H9 (cell line): ENCODE data around the gene EPSTI1. TPM values are rescaled to one million over a fixed set of nuclear protein-coding genes. Genes with fewer than 3 reads are reported as not detected.

ENCODE experiments used
- DNase-seq: peaks from one replicate; pipeline ENCODE4 v3.0.0-alpha.2; 2017
- H2AFZ ChIP-seq: one replicate; pipeline ENCODE4 v1.6.1; 2013; ENCODE audit warnings: mild to moderate bottlenecking, low read length, control low read depth, moderate library complexity
- H2AK5ac ChIP-seq: 2 replicates; pipeline ENCODE4 v1.6.1; 2013; ENCODE audit warnings: low read length, control low read depth, mixed read lengths; ENCODE audit not compliant: insufficient read length
- H2BK120ac ChIP-seq: one replicate; pipeline ENCODE4 v1.6.1; 2013; ENCODE audit warnings: low read depth, mild to moderate bottlenecking, low read length, control low read depth, inconsistent platforms; ENCODE audit not compliant: poor library complexity, severe bottlenecking
- H2BK12ac ChIP-seq: 2 replicates; pipeline ENCODE4 v1.6.1; 2013; ENCODE audit warnings: low read length, control low read depth, mixed read lengths, low read depth; ENCODE audit not compliant: insufficient read length
- H2BK15ac ChIP-seq: 2 replicates; pipeline ENCODE4 v1.6.1; 2013; ENCODE audit warnings: low read depth, low read length, control low read depth
- H2BK20ac ChIP-seq: one replicate; pipeline ENCODE4 v1.6.1; 2013; ENCODE audit warnings: low read depth, mild to moderate bottlenecking, low read length, control low read depth, inconsistent platforms; ENCODE audit not compliant: poor library complexity, severe bottlenecking
- H2BK5ac ChIP-seq: 2 replicates; pipeline ENCODE4 v1.6.1; 2013; ENCODE audit warnings: low read length, control low read depth, mixed read lengths; ENCODE audit not compliant: insufficient read length
- H3K14ac ChIP-seq: 2 replicates; pipeline ENCODE4 v1.6.1; 2013; ENCODE audit warnings: low read length, control low read depth; ENCODE audit not compliant: insufficient read depth
- H3K18ac ChIP-seq: 2 replicates; pipeline ENCODE4 v1.6.1; 2013; ENCODE audit warnings: low read depth, mild to moderate bottlenecking, mixed read lengths, low read length, control low read depth; ENCODE audit not compliant: insufficient read length
- H3K23ac ChIP-seq: 2 replicates; pipeline ENCODE4 v1.6.1; 2013; ENCODE audit warnings: low read length, control low read depth, mixed read lengths, low read depth; ENCODE audit not compliant: insufficient read length
- H3K23me2 ChIP-seq: 2 replicates; pipeline ENCODE4 v1.6.1; 2013; ENCODE audit warnings: low read depth, mild to moderate bottlenecking, mixed read lengths, low read length, control low read depth; ENCODE audit not compliant: insufficient read length, poor library complexity, severe bottlenecking
- H3K27ac ChIP-seq: 2 replicates; pipeline ENCODE4 v1.5.1; 2013; ENCODE audit warnings: low read length, control low read depth, mixed read lengths, low read depth; ENCODE audit not compliant: insufficient read length
- H3K27me3 ChIP-seq: 2 replicates; pipeline ENCODE4 v1.6.1; 2013; ENCODE audit warnings: low read length, control low read depth, inconsistent platforms; ENCODE audit not compliant: insufficient read depth
- H3K4ac ChIP-seq: 2 replicates; pipeline ENCODE4 v1.6.1; 2013; ENCODE audit warnings: low read depth, mild to moderate bottlenecking, control low read depth, inconsistent platforms, low read length, moderate library complexity
- H3K4me1 ChIP-seq: 2 replicates; pipeline ENCODE4 v1.6.1; 2013; ENCODE audit warnings: low read length, control low read depth, inconsistent platforms; ENCODE audit not compliant: insufficient read depth
- H3K4me2 ChIP-seq: 2 replicates; pipeline ENCODE4 v1.6.1; 2013; ENCODE audit warnings: low read length, control low read depth, mixed read lengths; ENCODE audit not compliant: insufficient read length, insufficient read depth
- H3K56ac ChIP-seq: 2 replicates; pipeline ENCODE4 v1.6.1; 2013; ENCODE audit warnings: low read depth, mild to moderate bottlenecking, mixed read lengths, low read length, control low read depth; ENCODE audit not compliant: insufficient read length
- H3K79me1 ChIP-seq: 2 replicates; pipeline ENCODE4 v1.6.1; 2013; ENCODE audit warnings: low read depth, mild to moderate bottlenecking, moderate library complexity, low read length, control low read depth, inconsistent platforms; ENCODE audit not compliant: insufficient read depth, poor library complexity, severe bottlenecking
- H3K79me2 ChIP-seq: 2 replicates; pipeline ENCODE4 v1.6.1; 2013; ENCODE audit warnings: low read length, control low read depth, inconsistent platforms; ENCODE audit not compliant: insufficient read depth
- H3K9ac ChIP-seq: 2 replicates; pipeline ENCODE4 v1.6.1; 2013; ENCODE audit warnings: low read length, control low read depth, mixed read lengths; ENCODE audit not compliant: insufficient read length; ENCODE audit errors: extremely low read depth
- H3K9me3 ChIP-seq: one replicate; pipeline ENCODE4 v1.6.1; 2013; ENCODE audit warnings: low read depth, low read length, inconsistent platforms; ENCODE audit not compliant: control insufficient read depth
- H3T11ph ChIP-seq: one replicate; pipeline ENCODE4 v1.6.1; 2013; ENCODE audit warnings: mild to moderate bottlenecking, low read length, control low read depth, inconsistent platforms
- H4K20me1 ChIP-seq: one replicate; pipeline ENCODE4 v1.6.1; 2013; ENCODE audit not compliant: control insufficient read depth, insufficient read length, insufficient read depth
- H4K5ac ChIP-seq: 2 replicates; pipeline ENCODE4 v1.6.1; 2013; ENCODE audit warnings: low read depth, mild to moderate bottlenecking, mixed read lengths, low read length, control low read depth; ENCODE audit not compliant: insufficient read length
- H4K8ac ChIP-seq: replicated peaks from 2 replicates; pipeline ENCODE4 v1.6.1; 2013; ENCODE audit warnings: low read length, control low read depth, mixed read lengths, low read depth; ENCODE audit not compliant: insufficient read length
- H4K91ac ChIP-seq: 2 replicates; pipeline ENCODE4 v1.6.1; 2013; ENCODE audit warnings: low read depth, mild to moderate bottlenecking, moderate library complexity, mixed read lengths, low read length, control low read depth; ENCODE audit not compliant: insufficient read length
- H3K27ac Mint-ChIP-seq, 3 experiments: 2 replicates in 2 of 3; 3 replicates in 1 of 3; pipeline ENCODE4 v1.8.0; 2020 to 2021; ENCODE audit warnings: mixed read lengths in 3 of 3, mild to moderate bottlenecking in 1 of 3, moderate library complexity in 1 of 3
- H3K27me3 Mint-ChIP-seq: 2 replicates; pipeline ENCODE4 v1.8.0; 2021; ENCODE audit warnings: low read depth, mild to moderate bottlenecking, moderate library complexity, mixed read lengths
- H3K36me3 Mint-ChIP-seq, 3 experiments: 2 replicates in 2 of 3; 3 replicates in 1 of 3; pipeline ENCODE4 v1.8.0; 2020 to 2021; ENCODE audit warnings: low read depth in 3 of 3, mixed read lengths in 3 of 3; ENCODE audit not compliant: insufficient read depth in 1 of 3
- H3K4me1 Mint-ChIP-seq, 2 experiments: 2 replicates each; pipeline ENCODE4 v1.8.0; 2020; ENCODE audit warnings: mixed read lengths in 2 of 2
- H3K4me3 Mint-ChIP-seq, 2 experiments: 2 replicates in 1 of 2; 3 replicates in 1 of 2; pipeline ENCODE4 v1.8.0; 2020 to 2021; ENCODE audit warnings: mild to moderate bottlenecking in 2 of 2, mixed read lengths in 2 of 2, moderate library complexity in 1 of 2
- H3K9me3 Mint-ChIP-seq, 2 experiments: 2 replicates in 1 of 2; 3 replicates in 1 of 2; pipeline ENCODE4 v1.8.0; 2020; ENCODE audit warnings: mild to moderate bottlenecking in 2 of 2, mixed read lengths in 2 of 2, moderate library complexity in 1 of 2
- CTCF ChIP-seq: fragments of 200-600 bp; sonication (generic); conservative IDR thresholded peaks from 3 replicates; pipeline ENCODE4 v1.8.0; 2021; ENCODE audit warnings: antibody characterized with exemption, mild to moderate bottlenecking
- WGBS: extraction: QIAGEN DNeasy Blood & Tissue Kit; methylation state at CpG from one replicate; pipeline ENCODE4 v1.1.7; 2013; ENCODE audit warnings: missing lambda C conversion rate, low lambda C conversion rate, mixed read lengths; ENCODE audit not compliant: insufficient read length; ENCODE audit errors: extremely low coverage; 5-methylcytosine and 5-hydroxymethylcytosine counted together
- total RNA-seq: library from RNA; stranded (reverse); gene quantifications from 2 replicates; pipeline ENCODE4 v1.2.1, GENCODE V29; 2021

EPSTI1 gene
- total RNA-seq, 1 experiment from 2014 or later = 0.70 TPM

- no peak overlapping the region for H3K18ac ChIP-seq
- TF ChIP-seq CTCF = no peak
- Mint-ChIP-seq H3K27me3 (no peaks in the 10 kb centered on the region), H3K4me1 (peaks cover 16 to 20% of the 10 kb centered on the region in 2 experiments), H3K36me3 (no peaks in the 10 kb centered on the region), H3K4me3 (no peak overlapping the region), H3K27ac (no peak overlapping the region), H3K9me3 (no peaks in the 10 kb centered on the region)
- H3K27ac ChIP-seq = no peak overlapping the region
- H2BK20ac ChIP-seq = no peak overlapping the region
- no peak overlapping the region for H2BK5ac ChIP-seq
- H3K4me1 ChIP-seq = no peaks in the 10 kb centered on the region
- no peak overlapping the region for H2BK15ac ChIP-seq
- no peaks in the 10 kb centered on the region for H3K23me2 ChIP-seq
- H3K23ac ChIP-seq = no peak overlapping the region
- H3K14ac ChIP-seq = no peak overlapping the region
- H4K8ac ChIP-seq = no peak overlapping the region
- no peaks in the 10 kb centered on the region for H4K20me1 ChIP-seq
- H3K56ac ChIP-seq = no peak overlapping the region
- no peaks in the 10 kb centered on the region for H3K79me1 ChIP-seq
- H3K9ac ChIP-seq = no peak overlapping the region
- no peak overlapping the region for H3T11ph ChIP-seq
- no CpG with 5 or more reads among the region's 3 CpGs for WGBS
- no peak overlapping the region for H2BK12ac ChIP-seq
- no peak overlapping the region for H2BK120ac ChIP-seq
- H4K5ac ChIP-seq = no peak overlapping the region
- H2AFZ ChIP-seq = no peak overlapping the region
- DNase-seq = no peak
- no peaks in the 10 kb centered on the region for H3K79me2 ChIP-seq
- no peaks in the 10 kb centered on the region for H3K27me3 ChIP-seq
- no peak overlapping the region for H3K4me2 ChIP-seq
- H3K9me3 ChIP-seq = no peaks in the 10 kb centered on the region
- H4K91ac ChIP-seq = no peak overlapping the region
- H2AK5ac ChIP-seq = no peak overlapping the region
- H3K4ac ChIP-seq = no peak overlapping the region
These were observed 13.6 kb upstream of the EPSTI1 start for GRCh38 chr13:43005460-43006236.
